Smooth muscle cell (in vitro differentiated cells): ENCODE data around the gene TUBGCP6. TPM values are rescaled to one million over a fixed set of nuclear protein-coding genes. Genes with fewer than 3 reads are reported as not detected.

ENCODE experiments used
- DNase-seq: peaks from one replicate; lab custom pipeline; 2025; ENCODE audit not compliant: unreplicated experiment; lab: John Stamatoyannopoulos, UW
- H2AFZ ChIP-seq: fragments of 200-600 bp; sonication (generic); 2 replicates; pipeline ENCODE4 v1.6.0; 2016; ENCODE audit warnings: antibody characterized with exemption, low read depth, mild to moderate bottlenecking
- H3F3A ChIP-seq: fragments of 200-600 bp; sonication (generic); 2 replicates; pipeline ENCODE4 v1.6.0; 2017; ENCODE audit warnings: antibody characterized with exemption, low read depth
- H3K27ac ChIP-seq: fragments of 200-600 bp; sonication (generic); 2 replicates; pipeline ENCODE4 v1.5.1; 2016; ENCODE audit warnings: low read depth, mild to moderate bottlenecking
- H3K27me3 ChIP-seq: fragments of 200-600 bp; sonication (generic); 2 replicates; pipeline ENCODE4 v1.6.1; 2016; ENCODE audit warnings: low read depth, mild to moderate bottlenecking
- H3K36me3 ChIP-seq: fragments of 200-600 bp; sonication (generic); 2 replicates; pipeline ENCODE4 v1.5.1; 2016; ENCODE audit warnings: low read depth
- H3K4me1 ChIP-seq: fragments of 200-600 bp; sonication (generic); 2 replicates; pipeline ENCODE4 v1.5.1; 2016; ENCODE audit warnings: low read depth
- H3K4me2 ChIP-seq: fragments of 200-600 bp; sonication (generic); 2 replicates; pipeline ENCODE4 v1.6.0; 2016; ENCODE audit warnings: mild to moderate bottlenecking
- H3K4me3 ChIP-seq: fragments of 200-600 bp; sonication (generic); 2 replicates; pipeline ENCODE4 v1.5.1; 2016; ENCODE audit warnings: mild to moderate bottlenecking
- H3K79me2 ChIP-seq: fragments of 200-600 bp; sonication (generic); 2 replicates; pipeline ENCODE4 v1.6.0; 2016; ENCODE audit warnings: low read depth, mild to moderate bottlenecking
- H3K9ac ChIP-seq: fragments of 200-600 bp; sonication (generic); 2 replicates; pipeline ENCODE4 v1.6.0; 2016; ENCODE audit warnings: low read depth
- H3K9me3 ChIP-seq: fragments of 200-600 bp; sonication (generic); replicated peaks from 2 replicates; pipeline ENCODE4 v1.5.1; 2016; ENCODE audit warnings: low read depth
- H4K20me1 ChIP-seq: fragments of 200-600 bp; sonication (generic); 2 replicates; pipeline ENCODE4 v1.6.0; 2016; ENCODE audit warnings: low read depth
- WGBS: methylation state at CpG from one replicate; pipeline ENCODE4 v1.1.7; 2016; ENCODE audit warnings: low lambda C conversion rate; 5-methylcytosine and 5-hydroxymethylcytosine counted together
- polyA plus RNA-seq: library from polyadenylated mRNA; unstranded; fragments of >200 nt; fragmentation: Nextera tagmentation; extraction: Ambion mirVana; gene quantifications from 2 replicates; pipeline ENCODE4 v1.2.1, GENCODE V29; 2016
- total RNA-seq: library from RNA; depleted of rRNA; stranded (reverse); fragments of >200 nt; gene quantifications from 2 replicates; pipeline ENCODE4 v1.2.3, GENCODE V29; 2014
- TF ChIP-seq, protein P1 (sequence below): fragments of 200-600 bp; sonication (generic); IDR thresholded peaks from 2 replicates; pipeline ENCODE4 v1.5.1; 2017; ENCODE audit warnings: borderline replicate concordance, mild to moderate bottlenecking, antibody characterized with exemption; ENCODE audit not compliant: insufficient read depth, poor library complexity, severe bottlenecking

The TUBGCP6 gene
- total and polyA plus RNA-seq, 2 experiments from 2014 or later = 10.0 to 22.7 TPM

GRCh38 chr22:50249341-50250248 lies 4.8 kb upstream of the TUBGCP6 start:
- Histone ChIP-seq H3F3A (peaks cover 26% of the 10 kb centered on the region), H3K9ac (no peak overlapping the region), H3K9me3 (no peaks in the 10 kb centered on the region), H2AFZ (no peak overlapping the region), H3K4me2 (peak overlapping the region; percentile 97), H3K27me3 (no peaks in the 10 kb centered on the region), H3K27ac (no peak overlapping the region), H3K4me1 (peaks cover 9% of the 10 kb centered on the region), H3K36me3 (no peaks in the 10 kb centered on the region), H3K4me3 (peak overlapping the region; percentile 70), H3K79me2 (peaks cover 4% of the 10 kb centered on the region), H4K20me1 (peaks cover 7% of the 10 kb centered on the region)
- WGBS = 97% methylated on average over 26 of the region's 32 CpGs
- no peak for DNase-seq
- TF ChIP-seq, protein P1, sequence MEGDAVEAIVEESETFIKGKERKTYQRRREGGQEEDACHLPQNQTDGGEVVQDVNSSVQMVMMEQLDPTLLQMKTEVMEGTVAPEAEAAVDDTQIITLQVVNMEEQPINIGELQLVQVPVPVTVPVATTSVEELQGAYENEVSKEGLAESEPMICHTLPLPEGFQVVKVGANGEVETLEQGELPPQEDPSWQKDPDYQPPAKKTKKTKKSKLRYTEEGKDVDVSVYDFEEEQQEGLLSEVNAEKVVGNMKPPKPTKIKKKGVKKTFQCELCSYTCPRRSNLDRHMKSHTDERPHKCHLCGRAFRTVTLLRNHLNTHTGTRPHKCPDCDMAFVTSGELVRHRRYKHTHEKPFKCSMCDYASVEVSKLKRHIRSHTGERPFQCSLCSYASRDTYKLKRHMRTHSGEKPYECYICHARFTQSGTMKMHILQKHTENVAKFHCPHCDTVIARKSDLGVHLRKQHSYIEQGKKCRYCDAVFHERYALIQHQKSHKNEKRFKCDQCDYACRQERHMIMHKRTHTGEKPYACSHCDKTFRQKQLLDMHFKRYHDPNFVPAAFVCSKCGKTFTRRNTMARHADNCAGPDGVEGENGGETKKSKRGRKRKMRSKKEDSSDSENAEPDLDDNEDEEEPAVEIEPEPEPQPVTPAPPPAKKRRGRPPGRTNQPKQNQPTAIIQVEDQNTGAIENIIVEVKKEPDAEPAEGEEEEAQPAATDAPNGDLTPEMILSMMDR = no peak

GRCh38 chr22:50248196-50249081 lies 3.6 kb upstream of the TUBGCP6 start:
- Histone ChIP-seq H3K36me3 (no peaks in the 10 kb centered on the region), H3K27me3 (no peaks in the 10 kb centered on the region), H3K4me3 (no peak overlapping the region), H2AFZ (no peak overlapping the region), H3K9ac (no peak overlapping the region), H3K27ac (no peak overlapping the region), H4K20me1 (peaks cover 13% of the 10 kb centered on the region), H3F3A (peaks cover 26% of the 10 kb centered on the region), H3K4me1 (peaks cover 11% of the 10 kb centered on the region), H3K9me3 (no peaks in the 10 kb centered on the region), H3K4me2 (no peak overlapping the region), H3K79me2 (peaks cover 14% of the 10 kb centered on the region)
- no peak for DNase-seq
- TF ChIP-seq, protein P1 = no peak
- 98% methylated on average over 17 of the region's 29 CpGs for WGBS

- 70% methylated on average over 14 of the region's 16 CpGs for WGBS
- peaks cover 21% of the 10 kb centered on the region for H3K79me2 ChIP-seq
- no peak for DNase-seq
- peaks cover 17% of the 10 kb centered on the region for H4K20me1 ChIP-seq
- no peak overlapping the region for H3K4me2 ChIP-seq
- no peak overlapping the region for H2AFZ ChIP-seq
- no peak overlapping the region for H3K4me3 ChIP-seq
- no peak overlapping the region for H3K9ac ChIP-seq
- H3K27ac ChIP-seq = no peak overlapping the region
- H3K27me3 ChIP-seq = no peaks in the 10 kb centered on the region
- H3K9me3 ChIP-seq = no peaks in the 10 kb centered on the region
- H3K36me3 ChIP-seq = no peaks in the 10 kb centered on the region
- H3K4me1 ChIP-seq = peaks cover 16% of the 10 kb centered on the region
- peaks cover 26% of the 10 kb centered on the region for H3F3A ChIP-seq
- TF ChIP-seq, protein P1 = no peak
These were observed 2.9 kb upstream of the TUBGCP6 start for GRCh38 chr22:50247748-50248147.
